Activated T-helper 1 cell treated with anti-CD3 and anti-CD28 coated beads, Interleukin-2, amount 50 U/mL, for 16 hours (primary cell): ENCODE data around the gene TDRD6.

Experiments used
- DNase-seq, 2 donors: peaks; one replicate each; pipeline ENCODE4 v3.0.0-alpha.2; 2020; ENCODE audit warnings: low read depth in 1 of 2, low spot score in 1 of 2

The TDRD6 gene

DNA sequence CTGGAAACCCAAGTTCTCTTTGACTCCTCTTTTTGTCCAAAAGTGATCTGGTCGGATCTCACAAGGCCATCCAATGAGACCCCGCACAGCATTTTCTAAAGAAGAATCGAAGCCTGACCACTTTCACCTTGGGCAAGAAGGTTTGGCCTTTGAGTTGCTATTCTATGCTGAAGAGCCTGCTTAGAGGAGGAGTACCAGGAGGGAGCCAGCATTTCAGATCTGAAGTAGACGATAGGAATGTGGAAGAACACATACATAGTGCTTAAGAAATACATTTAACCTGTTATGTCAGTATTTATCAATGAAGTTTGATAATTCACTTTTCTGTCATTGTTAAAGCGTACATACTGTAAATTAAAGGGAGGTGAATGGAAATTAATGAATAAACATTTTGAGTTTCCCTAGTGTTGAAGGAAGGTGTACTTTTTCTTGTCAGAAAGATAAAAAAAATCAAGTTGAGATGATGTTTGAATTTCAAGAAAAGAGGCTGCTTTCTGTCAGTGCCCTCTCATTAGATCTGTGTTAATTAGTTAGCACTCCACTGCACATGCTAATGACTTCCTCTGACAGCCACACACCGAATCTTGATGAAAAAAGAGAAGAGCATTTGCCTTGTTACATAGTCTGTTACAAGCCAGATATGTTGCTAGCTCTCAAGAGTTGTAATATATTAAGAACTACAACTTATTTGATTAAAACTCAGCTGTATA, 10.9 kb upstream of the TDRD6 start:
- no peak for DNase-seq

GRCh38 chr6:46677314-46677654, 10.4 kb upstream of the TDRD6 start:
- DNase-seq: no peak

DNA sequence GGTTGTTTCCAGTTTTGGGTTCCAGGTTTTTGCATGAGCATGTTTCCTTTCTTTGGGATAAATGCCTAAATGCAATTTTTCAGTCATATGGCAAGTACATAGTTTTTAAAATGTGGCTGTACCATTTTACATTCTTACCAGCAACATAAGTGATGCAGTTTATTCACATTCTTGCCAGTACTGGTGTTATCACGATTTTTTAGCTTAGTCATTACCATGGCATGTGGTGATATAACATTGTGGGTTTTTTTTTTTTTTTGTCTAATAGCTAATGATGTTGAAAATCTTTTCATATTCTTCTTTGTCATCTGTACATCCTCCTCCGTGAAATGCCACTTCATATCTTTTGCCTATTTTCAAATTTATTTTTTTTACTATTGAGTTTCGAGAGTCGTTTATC, 2.9 kb upstream of the TDRD6 start:
- DNase-seq: no peak

DNA sequence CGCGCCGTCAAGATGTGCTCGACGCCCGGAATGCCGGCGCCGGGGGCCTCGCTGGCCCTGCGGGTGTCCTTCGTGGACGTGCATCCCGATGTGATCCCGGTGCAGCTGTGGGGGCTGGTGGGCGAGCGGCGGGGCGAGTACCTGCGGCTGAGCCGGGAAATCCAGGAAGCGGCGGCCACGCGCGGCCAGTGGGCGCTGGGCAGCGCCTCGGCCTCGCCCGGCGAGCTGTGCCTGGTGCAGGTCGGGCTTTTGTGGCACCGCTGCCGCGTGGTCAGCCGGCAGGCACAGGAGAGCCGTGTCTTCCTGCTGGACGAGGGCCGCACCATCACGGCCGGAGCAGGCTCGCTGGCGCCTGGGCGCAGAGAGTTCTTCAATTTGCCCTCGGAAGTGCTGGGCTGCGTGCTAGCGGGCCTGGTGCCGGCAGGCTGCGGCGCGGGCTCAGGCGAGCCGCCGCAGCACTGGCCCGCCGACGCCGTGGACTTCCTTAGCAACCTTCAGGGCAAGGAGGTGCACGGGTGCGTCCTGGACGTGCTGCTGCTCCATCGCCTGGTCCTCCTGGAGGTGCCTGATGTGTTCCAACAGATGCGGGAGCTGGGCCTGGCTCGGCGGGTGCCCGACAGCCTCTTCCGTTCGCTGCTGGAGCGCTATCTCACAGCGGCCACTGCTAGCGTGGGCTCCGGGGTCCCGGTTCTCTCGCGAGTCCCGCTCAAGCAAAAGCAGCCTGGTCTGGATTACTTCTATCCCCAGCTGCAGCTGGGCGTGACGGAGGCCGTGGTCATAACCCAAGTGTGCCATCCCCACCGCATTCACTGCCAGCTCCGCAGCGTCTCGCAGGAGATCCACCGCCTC, 656 bp downstream of the TDRD6 start:
- DNase-seq: no peak

DNA sequence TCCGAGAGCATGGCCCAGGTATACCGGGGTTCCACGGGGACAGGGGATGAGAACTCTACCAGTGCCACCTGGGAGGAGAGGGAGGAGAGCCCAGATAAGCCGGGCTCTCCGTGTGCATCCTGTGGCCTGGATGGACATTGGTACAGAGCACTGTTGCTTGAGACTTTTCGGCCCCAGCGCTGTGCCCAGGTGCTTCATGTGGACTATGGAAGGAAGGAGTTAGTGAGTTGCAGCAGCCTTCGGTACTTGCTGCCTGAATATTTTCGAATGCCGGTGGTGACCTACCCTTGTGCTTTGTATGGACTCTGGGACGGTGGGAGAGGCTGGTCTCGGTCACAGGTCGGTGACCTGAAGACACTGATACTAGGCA, 1.3 kb downstream of the TDRD6 start:
- no peak for DNase-seq

DNA sequence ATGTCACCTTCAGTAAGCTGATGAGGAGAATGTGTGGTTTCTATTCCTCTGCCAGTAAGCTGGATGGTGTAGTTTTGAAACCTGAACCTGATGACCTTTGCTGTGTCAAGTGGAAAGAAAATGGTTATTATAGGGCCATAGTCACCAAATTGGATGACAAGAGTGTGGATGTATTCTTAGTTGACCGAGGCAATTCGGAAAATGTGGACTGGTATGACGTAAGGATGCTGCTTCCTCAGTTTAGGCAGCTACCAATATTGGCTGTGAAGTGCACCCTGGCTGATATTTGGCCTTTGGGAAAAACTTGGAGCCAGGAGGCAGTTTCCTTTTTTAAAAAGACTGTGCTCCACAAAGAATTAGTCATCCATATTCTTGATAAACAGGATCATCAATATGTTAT, 2.0 kb downstream of the TDRD6 start:
- no peak for DNase-seq

- DNase-seq: no peak
Measured at GRCh38 chr6:46690141-46690755, 2.6 kb downstream of the TDRD6 start.

DNA sequence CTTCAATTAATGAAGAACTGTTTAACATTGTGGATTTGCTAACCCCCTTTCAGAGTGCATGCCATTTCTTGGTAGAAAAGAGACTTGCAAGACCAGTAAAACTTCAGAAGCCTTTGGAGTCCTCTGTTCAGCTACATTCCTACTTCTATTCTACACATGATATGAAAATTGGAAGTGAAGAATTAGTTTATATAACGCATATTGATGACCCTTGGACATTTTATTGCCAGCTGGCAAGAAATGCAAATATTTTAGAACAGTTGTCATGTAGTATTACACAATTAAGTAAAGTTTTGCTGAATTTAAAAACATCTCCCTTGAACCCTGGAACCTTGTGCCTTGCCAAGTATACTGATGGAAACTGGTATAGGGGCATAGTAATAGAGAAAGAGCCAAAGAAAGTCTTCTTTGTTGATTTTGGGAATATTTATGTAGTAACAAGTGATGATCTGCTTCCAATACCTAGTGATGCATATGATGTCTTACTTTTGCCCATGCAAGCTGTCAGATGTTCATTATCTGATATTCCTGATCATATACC, 3.3 kb downstream of the TDRD6 start:
- DNase-seq: no peak

- DNase-seq: no peak
Measured at GRCh38 chr6:46699970-46700369, 12.3 kb downstream of the TDRD6 start.

- DNase-seq: no peak
Measured at GRCh38 chr6:46704562-46704961, 16.9 kb downstream of the TDRD6 start.

DNA sequence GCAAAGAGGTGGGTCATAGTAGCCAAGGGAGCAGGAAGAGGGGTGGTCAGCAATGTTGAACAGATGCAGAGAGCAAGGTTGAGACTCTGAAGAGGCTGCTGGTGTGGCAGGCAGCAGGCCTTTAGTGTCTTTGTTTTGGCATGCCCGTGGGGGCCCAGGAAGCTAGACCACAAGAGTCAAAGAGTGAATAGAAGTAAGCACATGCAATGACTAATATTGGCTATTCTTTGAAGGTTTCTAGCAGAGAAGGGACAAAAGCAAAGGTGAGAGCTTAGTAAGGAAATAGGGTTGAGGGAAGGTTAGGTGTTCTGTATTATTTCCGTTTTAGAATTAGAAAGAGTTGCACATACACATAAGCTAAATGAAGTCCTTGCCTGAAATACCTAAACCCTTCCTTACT, 18.8 kb downstream of the TDRD6 start:
- no peak for DNase-seq

DNA sequence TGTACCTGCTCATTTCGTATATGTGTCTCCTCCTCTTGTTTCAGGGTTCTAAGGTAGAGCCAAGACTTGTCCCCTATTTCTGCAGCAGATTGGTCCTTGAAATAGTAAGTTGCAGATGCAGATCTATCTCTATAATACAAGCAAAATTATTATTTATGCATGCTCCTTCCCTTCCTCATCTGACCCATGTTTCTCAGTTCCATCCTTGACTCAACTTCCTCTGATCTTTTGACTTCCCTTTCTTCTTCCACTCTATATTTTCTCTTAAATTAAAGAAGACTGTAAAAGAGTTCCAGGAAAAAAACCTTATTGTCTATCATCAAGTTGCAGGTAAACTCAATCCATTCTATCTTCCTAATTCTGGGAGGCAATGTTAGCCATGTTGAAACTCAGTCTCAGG, 23.8 kb downstream of the TDRD6 start:
- DNase-seq: no peak

GRCh38 chr6:46715141-46715540, 27.5 kb downstream of the TDRD6 start:
- DNase-seq: no peak

DNA sequence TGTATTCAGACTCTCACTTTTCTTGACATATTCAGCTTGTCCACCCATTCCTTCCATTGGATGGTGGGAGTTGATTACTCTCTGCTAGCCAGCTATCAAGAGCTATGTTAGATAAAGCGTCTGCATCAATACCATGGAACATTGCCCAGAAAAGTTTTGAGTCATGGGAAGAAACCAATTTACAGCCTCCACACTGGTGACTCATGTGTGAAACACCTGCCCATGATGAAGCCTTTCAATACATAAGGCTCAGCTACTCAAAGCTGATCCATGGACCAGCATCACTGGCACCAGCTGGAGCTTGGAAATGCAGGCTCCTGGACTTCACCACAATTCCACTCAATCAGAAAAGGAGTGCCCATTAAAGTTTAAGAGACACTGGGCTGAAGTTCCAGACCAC, 31.4 kb downstream of the TDRD6 start:
- DNase-seq: no peak

- DNase-seq: no peak
Measured at GRCh38 chr6:46720401-46720800, 32.7 kb downstream of the TDRD6 start.

DNA sequence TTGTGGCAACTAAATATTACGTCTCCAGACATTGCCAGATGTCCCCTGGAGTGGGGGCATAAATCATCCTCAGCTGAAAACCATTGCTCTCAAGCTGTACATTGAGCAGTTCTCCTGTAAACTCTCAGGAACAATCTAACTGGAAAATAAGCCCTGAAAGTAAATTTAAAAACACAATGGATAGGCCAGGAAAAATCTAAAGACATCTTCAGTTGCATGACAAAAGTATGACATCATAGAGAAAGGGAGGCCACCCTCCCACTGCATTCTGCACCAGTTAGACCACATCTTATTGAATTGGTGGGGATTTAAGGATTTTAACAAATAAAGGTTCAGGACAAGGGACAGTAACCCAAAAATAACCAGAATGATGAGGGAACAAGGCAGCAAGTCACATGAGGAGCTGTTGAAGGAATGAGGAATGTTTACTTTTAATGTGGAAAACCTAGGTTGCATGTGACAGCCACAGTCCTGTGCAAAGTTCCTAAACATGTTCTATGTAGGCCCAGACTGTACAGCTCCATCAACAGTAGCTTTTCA, 42.2 kb downstream of the TDRD6 start:
- DNase-seq: no peak

DNA sequence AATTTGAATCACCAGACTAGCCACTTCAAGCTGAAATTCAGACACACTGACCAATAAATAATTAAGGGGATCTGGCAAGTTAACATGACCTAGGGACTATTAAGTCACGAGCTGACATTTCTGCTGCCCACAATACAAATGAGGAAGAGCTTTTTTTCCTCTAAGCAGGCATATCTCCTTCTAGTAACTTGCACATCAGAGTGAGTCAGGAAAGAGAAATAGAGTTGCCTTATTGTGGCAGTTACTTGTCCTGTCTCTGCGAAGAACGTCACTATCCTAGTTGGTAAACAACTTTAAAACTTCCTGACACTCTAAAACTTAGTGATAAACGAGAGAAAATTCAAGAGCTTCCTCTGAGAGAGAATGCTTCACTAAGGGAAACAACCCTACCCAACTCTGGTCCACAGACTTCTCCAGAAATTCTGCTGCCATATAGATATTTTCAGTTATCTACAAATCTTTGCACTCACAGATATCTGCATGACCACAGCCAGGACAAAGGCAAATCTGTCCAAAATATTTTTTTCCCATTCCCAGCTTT, 43.3 kb downstream of the TDRD6 start:
- DNase-seq: no peak

DNA sequence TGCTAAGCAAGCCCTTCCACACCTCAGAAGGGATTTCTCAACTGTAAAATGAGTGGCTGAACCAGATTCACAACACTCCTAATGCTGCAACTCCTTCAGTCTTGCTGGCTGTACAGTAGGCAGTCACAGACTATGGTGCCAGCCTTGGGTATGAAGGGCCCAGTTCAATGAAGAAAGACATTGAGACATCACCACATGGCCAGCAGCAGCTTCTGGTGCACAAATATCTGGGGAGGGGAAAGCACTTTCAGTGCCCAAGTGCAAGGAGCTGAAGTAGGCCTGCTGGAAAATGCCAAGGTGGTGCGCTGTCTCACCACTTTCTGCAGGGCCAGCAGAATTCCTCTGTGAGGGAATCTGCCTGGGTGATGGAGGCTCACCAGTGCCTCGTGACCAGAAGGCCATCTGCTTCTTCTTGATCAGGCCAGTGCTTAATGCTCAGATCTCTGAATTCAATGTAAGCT, 45.7 kb downstream of the TDRD6 start:
- no peak for DNase-seq

DNA sequence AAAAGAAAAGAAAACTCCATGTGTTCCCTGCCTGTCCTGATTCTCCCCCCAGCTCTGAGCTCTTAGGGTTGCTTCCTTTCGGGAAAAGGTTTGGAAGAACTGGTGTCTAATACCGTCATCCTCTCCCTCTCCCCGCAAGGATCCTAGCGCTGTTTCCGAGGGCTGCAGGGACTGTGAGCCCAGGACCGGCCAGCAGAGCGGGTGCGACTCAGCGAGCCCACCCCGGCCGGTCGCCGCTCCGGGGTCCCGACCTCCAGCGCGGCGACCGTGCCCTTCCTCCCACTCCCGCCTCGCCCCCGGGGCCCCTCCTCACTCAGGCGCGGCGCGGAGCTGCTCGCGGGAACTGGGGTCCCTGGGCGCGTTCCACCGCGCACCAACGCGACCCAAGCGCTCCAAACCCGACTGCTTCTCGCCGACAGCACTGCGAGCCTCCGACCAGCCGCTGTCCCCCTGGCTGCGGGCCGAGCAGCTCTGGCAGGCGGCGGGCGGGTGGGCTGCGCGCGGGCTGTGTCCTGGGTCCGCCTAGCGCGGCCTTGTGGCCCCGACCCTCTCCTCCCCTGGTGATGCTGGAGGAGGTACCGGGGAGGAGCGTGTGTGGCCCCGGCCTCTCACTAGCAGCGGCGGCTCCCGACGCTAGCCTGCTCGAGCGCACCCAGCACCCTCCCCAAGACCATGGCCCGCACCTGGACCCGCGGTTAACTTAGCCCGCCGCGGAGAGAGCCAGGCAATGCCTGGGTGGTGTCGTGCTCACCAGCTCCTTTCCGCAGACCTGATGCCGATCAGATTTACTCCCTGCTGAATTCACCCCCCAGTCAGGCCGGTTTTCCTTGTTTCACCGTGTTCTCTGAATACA, 47.4 kb downstream of the TDRD6 start, which contains the start of gene PLA2G7:
Gene PLA2G7 (minus strand): TSS at position 509 of the 853 bp plus-strand sequence. CDS start 12,484 bp downstream, outside the sequence.
- no peak for DNase-seq

DNA sequence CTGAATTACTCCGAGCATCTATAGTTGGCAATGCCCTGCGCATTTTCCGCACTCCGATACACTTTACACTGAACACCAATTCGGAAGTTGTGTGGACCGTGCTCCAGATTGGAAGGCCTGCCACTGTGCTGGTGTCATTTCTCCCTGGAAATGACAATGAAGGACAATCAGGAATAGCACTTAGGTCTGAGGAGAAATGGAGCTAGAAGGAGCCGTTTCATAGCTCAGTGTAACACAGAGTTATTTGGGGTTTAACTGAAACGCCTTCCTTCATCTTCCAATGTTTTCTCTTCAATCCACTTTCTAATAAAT, 48.0 kb downstream of the TDRD6 start:
- DNase-seq: no peak

- no peak for DNase-seq
Measured at GRCh38 chr6:46736906-46737305, 49.2 kb downstream of the TDRD6 start.
